OCI-LY3 (cell line): ENCODE data around the gene COL9A1.

ENCODE experiments used
- CTCF ChIP-seq: fragments of 200-600, 300-600 bp; sonication (generic); IDR thresholded peaks from 2 replicates; pipeline ENCODE4 v1.5.1; 2014; ENCODE audit warnings: antibody characterized with exemption, low read length, low read depth
- EZH2phosphoT487 ChIP-seq: fragments of 200-600 bp; shearing (Covaris generic); IDR thresholded peaks from 2 replicates; pipeline ENCODE4 v1.6.1; 2018; ENCODE audit warnings: antibody characterized with exemption, mixed run types, low read depth

DNA sequence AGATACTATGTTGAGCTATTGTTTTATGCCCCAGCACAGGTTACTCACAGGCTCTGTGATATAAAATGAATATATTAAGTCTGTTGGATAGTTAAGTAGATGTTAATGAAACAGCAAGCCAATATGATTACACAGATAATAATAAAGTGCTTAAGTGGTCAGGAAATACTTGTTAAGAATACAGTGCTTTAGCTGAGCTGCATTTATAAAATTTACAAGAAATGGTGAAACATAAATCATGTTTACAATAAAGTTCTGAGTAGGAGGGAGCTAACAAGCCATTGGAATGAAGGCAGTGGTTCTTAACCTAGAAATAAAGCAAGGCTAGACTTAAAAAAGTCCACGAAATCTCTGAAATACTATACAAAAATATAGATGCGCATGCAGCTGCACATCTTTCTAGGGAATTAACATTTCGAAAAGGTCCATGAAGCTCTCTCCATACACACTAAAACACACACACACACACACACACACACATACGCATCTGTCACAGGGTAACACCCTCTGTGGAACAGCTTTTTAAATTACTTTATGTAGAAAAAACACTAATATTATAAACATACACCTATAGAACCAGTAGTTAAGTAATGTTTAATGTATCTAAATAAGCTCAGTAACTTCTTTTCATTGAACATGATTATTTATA is 87.3 kb downstream of the COL9A1 start:
- TF ChIP-seq CTCF (no peak), EZH2phosphoT487 (no peak)
